SW480 (cell line): ENCODE measurements around the gene UNKL.
A peak's percentile ranks its signal among the peaks of the same experiment; 100 is the strongest.

Experiments used
- DNase-seq: peaks from one replicate; pipeline ENCODE4 v3.0.0-alpha.2; 2016; ENCODE audit warnings: low spot score

The UNKL gene

GRCh38 chr16:1414532-1415260 lies at the start of gene UNKL:
UNKL (minus strand) TSS chr16:1414704; CDS start chr16:1414691, 13 bp downstream.
- DNase-seq = peak; percentile 27

- DNase-seq = no peak
Observed at GRCh38 chr16:1461146-1461545, 46.6 kb upstream of the UNKL start.

- DNase-seq = no peak
Observed at GRCh38 chr16:1460602-1461138, 46.2 kb upstream of the UNKL start.

GRCh38 chr16:1459967-1460366 lies 45.5 kb upstream of the UNKL start:
- DNase-seq = no peak

GRCh38 chr16:1458977-1459341 lies 44.5 kb upstream of the UNKL start:
- no peak for DNase-seq

GRCh38 chr16:1458336-1458976 lies 44.0 kb upstream of the UNKL start:
- no peak for DNase-seq

GRCh38 chr16:1457489-1458245 lies 43.2 kb upstream of the UNKL start:
- DNase-seq = no peak

GRCh38 chr16:1456951-1457350 lies 42.4 kb upstream of the UNKL start:
- no peak for DNase-seq

- no peak for DNase-seq
Observed at GRCh38 chr16:1455190-1456171, 41.0 kb upstream of the UNKL start.

GRCh38 chr16:1454561-1454960 lies 40.1 kb upstream of the UNKL start:
- DNase-seq = no peak

- DNase-seq = no peak
Observed at GRCh38 chr16:1453316-1453715, 38.8 kb upstream of the UNKL start.

GRCh38 chr16:1452530-1452929 lies 38.0 kb upstream of the UNKL start:
- DNase-seq = no peak

GRCh38 chr16:1451702-1452392 lies 37.3 kb upstream of the UNKL start:
- no peak for DNase-seq

GRCh38 chr16:1450841-1451240 lies 36.3 kb upstream of the UNKL start:
- no peak for DNase-seq

GRCh38 chr16:1450218-1450617 lies 35.7 kb upstream of the UNKL start:
- DNase-seq = no peak

- DNase-seq = no peak
Observed at GRCh38 chr16:1449201-1449788, 34.8 kb upstream of the UNKL start.

- no peak for DNase-seq
Observed at GRCh38 chr16:1448536-1449116, 34.1 kb upstream of the UNKL start.

- DNase-seq = no peak
Observed at GRCh38 chr16:1447965-1448364, 33.5 kb upstream of the UNKL start.

- no peak for DNase-seq
Observed at GRCh38 chr16:1446296-1447080, 32.0 kb upstream of the UNKL start.
